GM21381 (cell line): Measurements from ENCODE around the gene DEAF1.

Experiments
- ATAC-seq: cut with Tn5 transposase; IDR thresholded peaks from one replicate; pipeline ENCODE4 v1.9.1; 2021; ENCODE audit warnings: mild to moderate bottlenecking, moderate library complexity; ENCODE audit not compliant: unreplicated experiment

Gene DEAF1

DNA sequence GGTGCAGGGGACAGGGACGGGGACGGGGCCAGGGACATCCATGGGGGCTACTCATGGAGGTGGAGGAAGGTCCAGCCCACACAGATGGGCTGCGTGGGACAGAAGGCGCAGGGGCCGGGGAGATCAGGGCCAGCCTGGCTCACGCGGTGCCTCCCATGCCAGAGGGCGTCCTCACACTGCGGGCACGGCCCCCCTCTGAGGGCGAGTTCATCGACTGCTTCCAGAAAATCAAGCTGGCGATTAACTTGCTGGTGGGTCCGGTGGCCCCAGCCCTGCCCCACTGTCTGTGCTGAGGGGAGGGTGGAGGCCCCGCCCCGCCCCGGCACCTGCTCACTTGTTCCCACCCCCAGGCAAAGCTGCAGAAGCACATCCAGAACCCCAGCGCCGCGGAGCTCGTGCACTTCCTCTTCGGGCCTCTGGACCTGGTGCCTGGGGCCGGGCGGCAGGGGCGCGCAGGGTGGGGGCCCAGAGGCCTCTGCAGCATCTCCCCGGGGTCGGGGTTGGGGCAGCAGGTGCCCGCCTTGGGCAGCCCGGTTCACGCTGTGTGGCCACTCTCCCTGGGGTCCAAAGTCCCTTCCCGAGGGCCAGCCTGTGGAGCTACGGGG, 26.8 kb upstream of the DEAF1 start:
- ATAC-seq = no peak

DNA sequence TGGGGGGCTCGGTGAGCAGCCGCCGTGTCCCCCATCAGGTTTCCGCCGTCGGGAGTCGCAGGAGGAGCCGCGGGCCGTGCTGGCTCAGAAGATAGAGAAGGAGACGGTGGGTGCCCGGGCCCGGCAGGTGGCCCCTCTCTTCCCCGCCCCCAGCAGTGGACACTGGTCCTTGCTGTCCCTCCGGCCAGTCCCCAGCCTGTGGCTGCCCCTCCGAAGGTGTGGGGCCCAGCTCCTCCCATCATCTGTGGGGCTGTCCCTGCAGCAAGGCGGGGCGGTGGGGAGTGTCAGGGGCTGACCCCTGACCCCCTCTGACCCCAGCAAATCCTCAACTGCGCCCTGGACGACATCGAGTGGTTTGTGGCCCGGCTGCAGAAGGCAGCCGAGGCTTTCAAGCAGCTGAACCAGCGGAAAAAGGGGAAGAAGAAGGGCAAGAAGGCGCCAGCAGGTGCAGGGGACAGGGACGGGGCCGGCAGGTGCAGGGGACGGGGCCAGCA, 26.3 kb upstream of the DEAF1 start:
- ATAC-seq = no peak

DNA sequence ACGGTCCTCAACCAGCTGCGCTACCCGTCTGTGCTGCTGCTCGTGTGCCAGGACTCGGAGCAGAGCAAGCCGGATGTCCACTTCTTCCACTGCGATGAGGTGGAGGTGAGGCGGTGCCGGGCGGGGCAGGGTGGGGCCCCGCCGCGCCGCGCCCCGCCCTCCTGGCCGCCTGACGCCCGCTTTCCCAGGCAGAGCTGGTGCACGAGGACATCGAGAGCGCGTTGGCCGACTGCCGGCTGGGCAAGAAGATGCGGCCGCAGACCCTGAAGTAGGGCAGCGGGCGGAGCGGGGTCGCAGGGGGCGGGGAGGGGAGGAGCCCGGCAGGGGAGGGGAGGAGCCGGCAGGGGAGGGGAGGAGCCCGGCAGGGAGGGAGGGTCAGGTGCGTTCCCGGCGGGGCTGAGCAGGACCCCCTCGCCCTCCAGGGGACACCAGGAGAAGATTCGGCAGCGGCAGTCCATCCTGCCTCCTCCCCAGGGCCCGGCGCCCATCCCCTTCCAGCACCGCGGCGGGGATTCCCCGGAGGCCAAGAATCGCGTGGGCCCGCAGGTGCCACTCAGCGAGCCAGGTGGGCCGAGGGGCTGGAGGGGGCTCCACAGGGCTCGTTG, 25.7 kb upstream of the DEAF1 start:
- no peak for ATAC-seq

DNA sequence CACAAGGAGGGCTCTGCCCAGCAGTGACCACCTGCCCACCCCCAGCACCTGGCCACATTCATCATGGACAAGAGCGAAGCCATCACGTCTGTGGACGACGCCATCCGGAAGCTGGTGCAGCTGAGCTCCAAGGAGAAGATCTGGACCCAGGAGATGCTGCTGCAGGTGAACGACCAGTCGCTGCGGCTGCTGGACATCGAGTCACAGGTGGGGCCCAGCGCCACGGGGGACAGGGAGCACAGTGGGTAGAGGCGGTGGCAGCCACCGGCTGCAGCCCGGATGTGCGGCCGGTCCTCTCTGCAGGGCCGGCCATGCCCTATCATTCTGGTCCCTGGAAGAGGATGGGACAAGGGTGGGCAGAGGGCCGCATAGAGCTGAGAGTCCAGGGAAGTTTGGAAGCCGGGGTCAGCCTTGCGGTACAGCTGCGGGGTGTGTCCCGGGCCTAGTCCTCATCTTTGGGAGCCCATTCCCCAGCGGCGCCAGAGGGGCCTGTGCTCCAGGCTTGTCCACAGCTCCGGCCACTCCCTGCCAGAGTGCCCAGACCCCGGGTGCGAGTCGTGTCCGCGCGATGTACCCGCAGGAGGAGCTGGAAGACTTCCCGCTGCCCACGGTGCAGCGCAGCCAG, 25.1 kb upstream of the DEAF1 start:
- no peak for ATAC-seq

DNA sequence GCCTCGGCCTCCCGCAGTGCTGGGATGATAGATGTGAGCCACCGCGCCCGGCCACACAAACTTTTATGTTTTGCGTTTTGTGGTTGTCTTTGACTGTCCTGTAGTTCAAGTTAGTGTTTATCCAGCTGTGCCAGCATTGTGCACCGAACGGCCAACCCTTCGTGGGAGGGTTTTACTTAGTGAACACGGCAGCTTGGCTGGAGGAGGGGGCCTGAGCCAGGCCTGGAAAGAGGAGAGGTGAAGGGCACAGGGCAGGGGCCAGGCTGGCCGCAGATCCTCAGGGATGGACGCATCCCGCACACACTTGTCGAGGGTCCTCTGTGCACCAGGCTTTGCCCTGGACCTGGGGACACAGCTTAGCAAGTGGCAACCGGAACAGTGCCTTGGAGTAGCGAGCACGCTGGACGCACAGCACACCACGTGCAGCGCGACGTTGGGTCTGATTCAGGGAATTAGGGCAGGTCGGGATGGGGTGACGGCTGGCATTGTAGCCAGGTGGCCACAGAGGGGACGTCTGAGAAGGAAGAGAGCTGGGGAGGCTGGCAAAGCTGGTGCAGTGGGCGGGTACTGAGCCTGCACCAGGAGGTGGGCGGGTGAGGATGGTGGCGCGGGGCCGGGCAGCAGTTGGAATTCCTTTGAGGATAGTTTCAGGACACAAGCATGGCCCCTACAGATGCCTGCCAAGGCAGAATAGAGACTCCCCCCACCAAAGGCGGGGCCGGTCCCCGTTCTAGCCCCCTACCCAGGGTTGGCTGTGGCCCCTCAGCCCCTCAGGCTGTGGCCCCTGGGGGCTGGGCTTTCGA, 24.4 kb upstream of the DEAF1 start:
- ATAC-seq = no peak

DNA sequence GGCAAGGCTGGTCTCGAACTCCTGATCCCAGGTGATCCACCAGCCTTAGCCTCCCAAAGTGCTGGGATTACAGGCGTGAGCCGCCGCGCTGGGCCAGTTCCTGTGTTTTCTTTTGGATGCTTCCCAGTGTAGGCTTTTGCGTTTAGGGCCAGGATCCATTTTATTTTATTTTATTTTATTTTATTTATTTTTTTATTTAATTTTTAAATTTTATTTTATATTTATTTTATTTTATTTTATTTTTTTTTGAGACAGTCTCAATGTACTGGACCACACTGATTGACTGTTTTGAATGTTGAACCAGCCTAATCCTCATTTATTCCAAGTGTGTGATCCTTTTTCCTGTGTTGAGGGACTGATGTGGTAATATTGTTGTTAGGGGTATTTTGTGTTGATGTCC, 19.4 kb upstream of the DEAF1 start:
- ATAC-seq = no peak

DNA sequence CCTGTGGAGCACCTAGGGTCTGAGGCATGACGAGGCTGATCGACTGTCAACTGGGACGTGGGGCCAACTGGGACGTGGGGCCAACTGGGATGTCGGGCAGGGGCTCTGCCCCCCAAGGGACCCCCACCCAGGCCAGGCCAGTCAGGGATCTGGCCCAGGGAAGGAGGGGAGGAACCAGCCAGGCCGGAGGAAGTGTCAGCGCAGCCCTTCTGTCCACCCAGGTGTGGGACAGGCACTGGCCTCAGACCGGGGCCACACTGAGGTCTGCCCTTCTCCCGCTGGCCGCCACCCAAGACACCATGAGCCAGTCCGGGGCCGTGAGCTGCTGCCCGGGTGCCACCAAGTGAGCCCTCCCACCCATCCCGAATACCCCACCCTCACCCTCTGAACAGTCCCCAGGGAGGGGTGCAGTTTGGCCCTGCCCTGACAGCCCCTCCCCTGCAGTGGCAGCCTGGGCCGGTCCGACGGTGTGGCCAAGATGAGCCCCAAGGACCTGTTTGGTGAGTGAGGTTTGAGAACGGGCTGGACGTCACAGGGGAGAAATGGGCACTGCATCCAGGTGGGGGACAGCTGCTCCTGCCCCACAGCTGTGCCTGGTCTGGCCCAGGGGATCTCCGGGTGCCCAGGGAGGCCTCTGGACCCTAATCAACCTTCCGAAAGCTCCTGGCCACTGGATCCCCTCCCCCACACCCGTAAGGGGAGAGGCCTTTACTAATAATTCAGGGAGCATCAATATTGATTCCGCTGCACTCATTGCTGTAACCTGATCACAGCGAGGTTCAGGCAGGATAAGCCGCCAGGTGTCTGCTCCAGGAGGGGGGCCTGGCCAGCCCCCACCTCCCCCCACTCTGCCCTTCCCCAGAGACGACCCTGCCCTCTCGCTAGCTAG, 14.3 kb upstream of the DEAF1 start:
- ATAC-seq = no peak

DNA sequence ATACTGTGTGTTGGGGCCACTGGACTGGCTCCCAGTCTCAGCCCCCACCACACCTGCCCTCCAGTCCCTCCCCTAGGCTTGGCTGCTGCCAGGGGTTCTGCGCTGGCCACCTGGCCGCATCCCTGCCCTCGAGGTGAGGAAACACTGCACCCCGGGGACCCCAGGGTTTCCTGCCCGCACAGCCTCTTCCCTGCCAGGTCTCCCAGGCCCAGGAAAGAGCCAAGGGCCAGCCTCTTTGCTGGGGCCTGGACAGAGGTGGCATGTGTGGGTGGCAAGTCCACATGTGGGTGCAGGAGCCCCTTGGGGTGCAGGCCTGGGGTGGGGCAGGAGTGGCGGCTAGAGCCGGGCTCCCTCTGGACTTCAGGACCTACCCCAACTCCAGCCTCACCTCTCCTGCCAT, 13.5 kb upstream of the DEAF1 start:
- no peak for ATAC-seq

DNA sequence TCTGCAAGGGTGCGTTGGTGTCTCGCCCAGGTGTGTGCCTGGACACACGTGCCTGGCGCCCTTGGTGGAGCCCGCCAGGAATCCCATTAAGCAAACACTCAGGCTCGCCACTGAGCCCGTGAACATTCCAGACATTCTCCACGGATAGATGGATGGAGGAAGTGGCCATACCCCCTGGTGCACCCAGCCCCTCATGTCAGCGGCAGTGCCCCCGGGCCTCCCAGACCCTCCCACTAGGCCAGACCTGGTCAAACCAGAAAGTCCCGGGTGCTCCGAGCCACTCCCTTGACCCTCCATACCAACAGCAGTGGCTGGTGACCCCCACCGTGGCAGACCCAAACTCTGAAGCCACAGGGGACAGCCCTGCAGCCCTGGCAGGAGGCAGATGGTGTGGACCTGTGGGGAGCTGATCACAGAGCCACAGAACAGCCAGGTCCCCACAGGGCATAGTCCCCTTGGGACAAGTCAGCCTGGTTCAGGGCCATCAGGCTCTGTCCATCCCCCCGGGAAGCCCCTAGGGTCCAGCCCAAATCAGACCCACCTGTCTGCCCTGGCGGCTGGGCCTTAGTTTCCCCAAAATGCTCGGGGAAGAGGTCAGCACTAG, 12.9 kb upstream of the DEAF1 start:
- ATAC-seq = no peak

DNA sequence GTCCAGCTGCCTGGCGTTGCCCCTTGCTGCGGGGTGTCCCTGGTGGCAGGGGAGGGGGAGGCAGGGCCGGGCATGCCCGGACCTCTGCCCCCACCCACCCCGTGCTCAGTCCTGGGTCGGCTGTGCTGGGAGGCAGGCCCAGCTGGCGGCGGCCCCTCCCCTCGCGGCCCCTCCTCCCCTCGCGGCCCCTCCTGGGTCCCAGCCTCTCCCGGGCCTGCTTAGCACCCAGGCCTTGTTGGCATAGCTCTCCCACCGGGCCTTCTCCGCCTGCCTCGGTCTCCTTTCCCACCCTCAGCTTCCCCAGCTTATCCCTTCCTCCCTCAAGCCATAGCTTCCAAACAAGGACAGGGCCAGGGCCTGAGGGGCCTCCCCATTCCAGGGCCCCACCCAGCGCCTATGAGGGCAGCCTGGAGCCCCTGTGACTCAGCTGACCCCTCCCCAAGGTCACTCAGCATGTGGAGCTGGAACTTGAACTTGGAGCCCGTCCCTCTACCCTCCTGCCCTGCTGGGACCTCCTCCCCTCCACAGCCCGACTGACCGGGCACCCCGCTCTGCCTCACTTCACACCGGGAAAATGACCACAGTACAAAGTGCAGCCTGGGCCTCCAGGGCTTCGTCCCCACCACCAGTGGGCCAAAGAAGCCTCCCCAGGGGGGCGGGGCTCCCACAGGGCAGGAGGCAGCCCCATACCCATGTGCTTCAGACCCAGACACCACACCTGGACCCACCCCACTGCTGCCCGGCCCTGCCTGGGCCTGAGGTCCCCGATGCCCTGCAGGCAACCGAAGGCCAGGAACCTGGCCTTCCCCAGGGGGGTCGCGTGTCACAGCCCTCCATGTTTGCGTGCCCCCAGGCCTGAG, 12.2 kb upstream of the DEAF1 start:
- no peak for ATAC-seq

DNA sequence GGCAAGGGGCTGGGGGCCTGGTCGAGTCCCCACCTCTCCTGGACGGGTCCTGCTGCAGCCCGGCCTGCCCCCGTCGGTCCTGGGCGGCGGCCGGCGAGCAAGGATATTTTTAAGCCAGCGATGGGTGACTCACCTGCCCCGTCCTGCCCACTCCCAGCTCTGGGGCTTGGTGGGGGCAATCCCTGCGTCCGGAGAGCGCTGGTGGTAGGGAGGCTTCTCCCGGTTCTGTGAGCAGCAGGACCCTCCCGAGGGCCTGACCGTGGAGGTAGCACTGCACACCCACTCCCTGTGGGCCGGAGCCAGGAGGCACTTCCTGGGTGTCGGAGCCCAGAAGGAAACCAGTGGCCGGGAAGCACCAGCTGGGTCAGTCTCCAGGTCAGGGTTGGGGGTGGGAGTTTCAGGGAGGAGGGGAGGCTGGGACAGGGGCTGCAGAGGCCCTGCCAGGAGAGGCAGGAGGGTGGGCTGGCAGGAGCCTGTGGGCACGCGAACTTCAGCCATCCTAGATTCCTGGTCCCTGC, 11.5 kb upstream of the DEAF1 start:
- no peak for ATAC-seq

DNA sequence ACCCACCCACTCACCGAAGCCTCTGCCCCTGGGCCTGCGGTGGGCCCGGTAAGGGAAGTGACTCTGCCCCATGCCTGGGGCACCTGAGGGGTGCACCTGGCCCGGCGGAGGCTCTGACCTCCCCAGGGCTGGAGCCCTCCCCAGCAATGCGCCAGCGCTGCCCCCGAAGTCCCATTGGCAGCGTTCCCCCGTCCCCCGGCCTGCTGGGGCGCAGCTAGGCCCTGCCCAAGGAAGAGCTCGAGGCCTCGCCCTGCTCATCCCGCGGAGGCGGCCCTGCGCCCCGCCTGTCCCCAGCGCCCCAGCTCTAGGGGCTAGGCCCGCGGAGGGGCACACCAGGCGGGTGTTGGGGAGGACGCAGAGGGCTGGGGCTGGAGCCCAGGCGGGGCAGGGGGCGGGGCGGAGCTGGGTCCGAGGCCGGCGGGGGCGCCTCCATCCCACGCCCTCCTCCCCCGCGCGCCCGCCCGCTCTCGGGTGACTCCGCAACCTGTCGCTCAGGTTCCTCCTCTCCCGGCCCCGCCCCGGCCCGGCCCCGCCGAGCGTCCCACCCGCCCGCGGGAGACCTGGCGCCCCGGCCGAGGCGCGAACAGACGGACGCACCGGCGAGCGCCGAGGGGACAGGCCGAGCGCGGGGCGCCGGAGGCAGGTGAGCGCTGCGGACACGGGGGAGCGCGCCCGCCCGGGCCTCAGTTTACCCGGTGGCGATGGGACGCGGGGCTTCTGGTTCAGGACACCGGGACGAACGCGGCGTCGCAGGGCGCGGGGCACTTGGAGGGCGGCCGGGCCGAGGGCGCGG, 10.8 kb upstream of the DEAF1 start, which contains the start of gene EPS8L2:
Gene EPS8L2, plus strand, starts transcription at position 586 of the 793 bp plus-strand sequence. CDS start 3,177 bp downstream, outside the sequence.
- ATAC-seq = no peak

DNA sequence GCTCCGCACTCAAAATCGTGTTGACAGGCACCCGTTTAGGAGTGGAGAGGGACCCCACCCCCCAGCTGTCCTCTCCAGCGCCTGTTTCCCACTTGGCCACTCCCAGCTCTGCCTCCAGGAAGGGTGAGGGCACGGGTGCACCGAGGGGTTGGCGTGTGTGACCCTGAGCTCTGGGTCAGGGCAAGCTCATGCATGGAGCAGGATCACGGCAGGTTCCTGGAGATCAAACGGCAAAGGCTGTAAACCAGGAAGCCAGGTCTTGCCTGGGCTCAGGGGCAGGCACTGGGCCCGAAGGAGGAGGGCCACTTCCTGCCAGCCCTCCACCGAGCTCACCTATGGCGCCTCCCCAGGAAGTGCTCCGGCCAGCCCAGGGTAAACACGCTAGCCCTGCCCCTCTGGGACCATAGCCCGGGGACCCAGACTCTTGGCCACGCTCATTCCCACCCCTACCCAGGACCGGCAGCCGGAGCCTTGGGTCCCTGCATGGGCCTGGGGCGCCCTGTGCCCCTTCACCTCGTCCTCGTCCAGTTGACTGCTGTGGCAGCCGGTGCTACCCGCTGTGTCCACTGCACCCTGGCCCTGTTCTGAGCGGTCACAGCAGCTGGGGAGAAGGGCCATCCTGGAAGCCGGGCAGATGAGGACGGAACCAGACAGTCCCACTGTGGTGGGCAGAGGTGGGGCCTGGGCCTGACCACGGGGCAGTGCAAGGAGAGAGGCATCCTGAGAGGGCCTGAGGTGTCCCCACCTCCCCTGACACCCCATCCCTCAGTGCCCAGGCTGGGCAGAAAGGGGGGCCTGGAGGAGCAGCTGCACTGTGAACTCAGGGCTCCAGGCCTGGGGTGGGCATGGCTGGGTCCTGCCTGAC, 10.0 kb upstream of the DEAF1 start:
- no peak for ATAC-seq

DNA sequence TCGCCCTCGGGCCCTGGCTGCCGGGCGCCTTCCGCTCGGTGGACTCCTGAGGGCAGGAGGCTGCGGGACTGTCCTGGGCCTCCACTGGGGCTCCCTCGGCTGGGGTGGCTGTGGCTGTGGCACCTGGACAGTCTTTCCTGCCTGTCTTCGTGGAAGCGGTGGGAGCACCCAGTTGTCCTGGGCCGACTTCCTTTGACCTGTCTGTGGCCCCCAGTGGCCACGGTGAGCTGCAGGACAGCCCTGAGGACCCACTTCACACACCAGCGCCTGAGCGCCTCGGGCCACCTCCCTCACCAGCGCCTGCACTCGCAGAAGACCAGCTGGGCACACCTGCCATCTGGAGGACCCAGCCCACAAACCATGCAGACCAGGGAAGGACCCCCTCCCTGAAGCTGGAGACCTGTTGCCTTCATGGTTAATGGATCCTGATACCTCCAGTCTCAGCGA, 9.2 kb upstream of the DEAF1 start:
- ATAC-seq = no peak

DNA sequence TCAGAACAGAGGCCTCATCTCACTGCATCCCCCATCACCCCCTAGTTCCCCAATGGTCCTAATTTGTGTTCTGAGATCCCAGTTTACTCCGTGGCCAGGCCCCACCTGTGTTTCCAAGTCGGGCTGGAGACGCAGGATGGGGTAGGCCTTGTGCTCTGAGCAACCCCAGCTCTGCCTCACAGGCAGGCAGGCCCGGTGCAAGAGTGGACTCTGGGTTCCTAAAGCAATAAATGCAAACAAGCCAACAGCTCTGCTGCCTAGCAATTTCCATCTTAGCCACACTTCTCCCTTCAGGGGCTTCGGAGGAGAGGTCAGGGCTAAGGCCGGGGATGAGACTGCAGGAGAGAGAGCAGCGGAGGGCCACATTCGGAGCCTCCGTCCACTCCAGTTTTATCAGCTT, 8.5 kb upstream of the DEAF1 start:
- no peak for ATAC-seq

DNA sequence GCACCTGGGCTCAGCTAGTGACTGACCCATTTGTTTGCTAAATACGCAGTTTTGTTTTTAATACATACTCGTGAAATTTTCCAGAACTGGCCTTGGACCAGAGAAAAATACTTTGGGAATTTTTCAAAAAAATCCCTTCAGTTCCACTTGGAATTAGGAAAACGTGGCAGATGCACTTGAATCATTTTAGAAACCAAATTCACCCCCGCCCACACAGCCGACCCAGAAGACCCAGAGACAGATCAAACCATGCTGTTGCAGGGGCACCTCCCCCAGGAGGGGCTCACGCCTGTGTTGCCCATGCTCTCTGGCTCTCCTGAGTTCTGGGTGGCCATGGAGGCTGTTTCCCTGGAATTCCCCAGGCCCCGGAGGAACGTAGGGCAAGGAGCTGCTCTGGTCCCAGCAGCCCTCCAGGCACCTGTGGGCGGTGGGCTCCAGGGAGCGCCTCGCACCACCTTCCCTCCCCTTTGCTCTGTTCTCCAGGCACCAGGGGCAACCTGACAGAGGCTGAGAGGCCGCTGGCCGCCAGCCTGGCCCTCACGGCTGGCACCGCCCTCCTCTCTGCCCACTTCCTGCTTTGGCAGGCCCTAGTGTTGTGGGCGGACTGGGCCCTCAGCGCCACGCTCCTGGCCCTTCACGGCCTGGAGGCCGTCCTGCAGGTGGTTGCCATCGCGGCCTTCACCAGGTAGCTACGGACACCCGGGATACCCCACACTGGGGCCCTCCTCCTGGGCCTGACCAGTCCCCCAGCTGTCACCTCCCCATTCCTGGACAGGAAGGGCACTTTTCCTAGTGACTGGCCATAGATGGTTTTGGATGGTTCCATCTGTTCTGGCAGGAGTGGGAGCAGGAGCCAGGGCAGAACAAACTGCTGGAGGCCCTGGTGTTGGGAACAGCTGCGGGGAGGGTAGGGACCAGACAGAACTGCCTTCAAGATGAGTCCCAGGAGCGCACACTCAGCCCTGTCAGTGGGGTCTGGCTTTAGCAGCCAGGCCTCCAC, 7.7 kb upstream of the DEAF1 start:
- no peak for ATAC-seq
